Upper lobe of left lung (tissue), 6 donors: ENCODE data around the gene HLA-DQB2. TPM values are rescaled to one million over a fixed set of nuclear protein-coding genes. Genes with fewer than 3 reads are reported as not detected.
"Not testable (repeated sequence)": the region's sequence is repeated elsewhere in the genome, so short reads cannot be mapped to it uniquely, and the experiment has no call there.

Experiments used
- ATAC-seq, 2 donors: fragments of 200-7000 bp; cut with Tn5 transposase; one replicate each; pipeline ENCODE4 v1.9.1; 2022; ENCODE audit warnings: mild to moderate bottlenecking in 2 of 2, moderate library complexity in 2 of 2; ENCODE audit not compliant: low FRiP score in 2 of 2
- DNase-seq, 2 donors: peaks; one replicate each; pipeline ENCODE4 v3.0.0-alpha.2; 2019 to 2020
- H3K27ac ChIP-seq, 4 donors: fragments of 200-600 bp; sonication (generic); one replicate each; pipeline ENCODE4 v1.5.1; 2016 to 2019
- H3K27me3 ChIP-seq, 4 donors: fragments of 200-600 bp; sonication (generic); one replicate each; pipeline ENCODE4 v1.5.1; 2017 to 2019
- H3K36me3 ChIP-seq, 4 donors: fragments of 200-600 bp; sonication (generic); one replicate each; pipeline ENCODE4 v1.5.1; 2016 to 2019
- H3K4me1 ChIP-seq, 4 donors: fragments of 200-600 bp; sonication (generic); one replicate each; pipeline ENCODE4 v1.5.1; 2018 to 2019
- H3K4me3 ChIP-seq, 4 donors: fragments of 200-600 bp; sonication (generic); one replicate each; pipeline ENCODE4 v1.5.1; 2017 to 2019; ENCODE audit warnings: mild to moderate bottlenecking in 2 of 4, moderate library complexity in 1 of 4
- H3K9me3 ChIP-seq, 4 donors: fragments of 200-600 bp; sonication (generic); one replicate each; pipeline ENCODE4 v1.5.1; 2018 to 2019
- EP300 ChIP-seq, 4 donors: sonication (generic); formaldehyde crosslinking; IDR thresholded peaks; one replicate each; pipeline ENCODE4 v1.5.1; 2017; ENCODE audit warnings: antibody characterized with exemption in 4 of 4, control low read depth in 2 of 4
- POLR2A ChIP-seq, 4 donors: fragments of 450-650 bp; IDR thresholded peaks; one replicate each; pipeline ENCODE4 v1.5.1; 2016 to 2017; ENCODE audit warnings: antibody characterized with exemption in 4 of 4, mild to moderate bottlenecking in 2 of 4
- POLR2AphosphoS5 ChIP-seq, 2 donors: sonication (generic); formaldehyde crosslinking; IDR thresholded peaks; one replicate each; pipeline ENCODE4 v1.5.1; 2017; ENCODE audit warnings: antibody characterized with exemption in 2 of 2
- WGBS, 2 donors: methylation state at CpG; one replicate each; pipeline ENCODE4 v1.1.5; 2017 to 2018; 5-methylcytosine and 5-hydroxymethylcytosine counted together
- total RNA-seq, 6 donors: library from RNA; depleted of rRNA in 4 of 6; stranded (reverse); fragments of >200 nt in 4 of 6; gene quantifications; one replicate each; pipeline versions ENCODE4 v1.1.0 to v1.2.1, GENCODE V29; 2016 to 2021
- TF ChIP-seq, protein P1 (sequence below), 6 experiments: fragments of 450-650 bp in 4 of 6; fragments of 200-600 bp in 2 of 6; sonication (generic) in 2 of 6; IDR thresholded peaks; one replicate each; pipeline ENCODE4 v1.5.1; 2016 to 2019; ENCODE audit warnings: antibody characterized with exemption in 6 of 6
- donor health status: DM: no; HTN: no; CAD: no; lungs with moderate emphysema.
- donor health status: DM: no; HTN: yes; CAD: no; lungs with severe emphysema.

The HLA-DQB2 gene
- total RNA-seq, 6 donors from 2014 or later = 1.6 to 86.9 (median 16.5) TPM; not detected in 1

DNA sequence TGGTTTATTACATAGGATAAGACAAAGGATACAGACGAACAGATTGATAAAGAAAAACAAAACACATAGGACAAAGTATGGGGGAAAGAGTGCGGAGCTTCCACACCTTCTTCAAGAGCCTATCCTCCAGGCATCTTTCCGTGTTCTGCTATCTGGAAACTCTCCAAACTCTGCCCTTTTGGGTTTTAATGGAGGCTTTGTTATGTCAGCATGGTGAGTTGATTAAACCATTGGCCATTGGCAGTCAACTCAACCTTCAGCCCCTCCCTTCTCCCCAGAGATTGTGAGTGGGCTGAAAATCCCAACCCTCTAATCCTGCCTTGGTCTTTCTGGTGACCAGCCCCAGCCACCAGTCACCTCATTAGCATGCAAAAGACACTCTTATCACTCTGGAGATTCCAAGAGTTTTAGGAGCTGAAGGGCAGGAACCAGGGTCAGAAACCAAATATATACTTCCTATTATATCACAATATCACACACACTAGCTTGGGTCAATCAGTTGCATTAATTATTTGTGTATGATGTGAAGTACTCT lies 29.6 kb upstream of the HLA-DQB2 start:
- DNase-seq (no peak), ATAC-seq (no peak)
- Histone ChIP-seq H3K4me3 (no peak overlapping the region), H3K36me3 (no peaks in the 10 kb centered on the region), H3K27me3 (no peaks in the 10 kb centered on the region), H3K27ac (no peak overlapping the region), H3K9me3 (no peaks in the 10 kb centered on the region), H3K4me1 (peaks cover 0 to 12% (median 6%) of the 10 kb centered on the region in 4 donors)
- WGBS, 2 donors = 51 to 75% methylated on average over 3 of the region's 3 CpGs
- TF ChIP-seq POLR2AphosphoS5 (IDR thresholded peaks at IDR 0.05) = no peak
- TF ChIP-seq POLR2A (IDR thresholded peaks at IDR 0.05) = no peak
- TF ChIP-seq EP300 (IDR thresholded peaks at IDR 0.05) = no peak
- TF ChIP-seq, protein P1, sequence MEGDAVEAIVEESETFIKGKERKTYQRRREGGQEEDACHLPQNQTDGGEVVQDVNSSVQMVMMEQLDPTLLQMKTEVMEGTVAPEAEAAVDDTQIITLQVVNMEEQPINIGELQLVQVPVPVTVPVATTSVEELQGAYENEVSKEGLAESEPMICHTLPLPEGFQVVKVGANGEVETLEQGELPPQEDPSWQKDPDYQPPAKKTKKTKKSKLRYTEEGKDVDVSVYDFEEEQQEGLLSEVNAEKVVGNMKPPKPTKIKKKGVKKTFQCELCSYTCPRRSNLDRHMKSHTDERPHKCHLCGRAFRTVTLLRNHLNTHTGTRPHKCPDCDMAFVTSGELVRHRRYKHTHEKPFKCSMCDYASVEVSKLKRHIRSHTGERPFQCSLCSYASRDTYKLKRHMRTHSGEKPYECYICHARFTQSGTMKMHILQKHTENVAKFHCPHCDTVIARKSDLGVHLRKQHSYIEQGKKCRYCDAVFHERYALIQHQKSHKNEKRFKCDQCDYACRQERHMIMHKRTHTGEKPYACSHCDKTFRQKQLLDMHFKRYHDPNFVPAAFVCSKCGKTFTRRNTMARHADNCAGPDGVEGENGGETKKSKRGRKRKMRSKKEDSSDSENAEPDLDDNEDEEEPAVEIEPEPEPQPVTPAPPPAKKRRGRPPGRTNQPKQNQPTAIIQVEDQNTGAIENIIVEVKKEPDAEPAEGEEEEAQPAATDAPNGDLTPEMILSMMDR (IDR thresholded peaks at IDR 0.05) = no peak

DNA sequence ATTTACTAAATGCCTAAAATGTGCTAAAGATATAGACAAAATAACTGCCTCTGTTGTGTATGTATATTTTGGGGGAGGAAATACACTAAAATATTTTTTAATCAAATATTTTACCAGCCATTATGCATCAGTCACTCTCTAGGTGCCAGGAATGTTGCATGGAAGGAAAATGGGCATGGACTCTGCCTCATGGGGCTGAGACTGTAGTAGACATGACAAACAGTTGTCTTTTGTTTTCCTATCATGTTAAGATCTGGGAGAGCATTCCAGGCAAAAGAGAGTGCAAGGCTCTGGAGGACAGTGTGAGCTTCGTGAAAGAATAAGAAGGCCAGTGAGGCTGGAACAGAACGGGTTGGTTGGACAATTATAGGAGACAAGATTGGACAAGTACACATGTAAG lies 27.0 kb upstream of the HLA-DQB2 start:
- H3K9me3 ChIP-seq = no peaks in the 10 kb centered on the region
- H3K4me1 ChIP-seq = no peaks in the 10 kb centered on the region
- 69 to 82% methylated on average over 2 of the region's 2 CpGs for WGBS, 2 donors
- H3K36me3 ChIP-seq = no peaks in the 10 kb centered on the region
- no peak for DNase-seq
- no peaks in the 10 kb centered on the region for H3K27me3 ChIP-seq
- TF ChIP-seq EP300 (IDR thresholded peaks at IDR 0.05) = no peak
- TF ChIP-seq POLR2A (IDR thresholded peaks at IDR 0.05) = no peak
- TF ChIP-seq, protein P1 (IDR thresholded peaks at IDR 0.05) = no peak
- TF ChIP-seq POLR2AphosphoS5 (IDR thresholded peaks at IDR 0.05) = no peak
- no peak overlapping the region for H3K27ac ChIP-seq
- H3K4me3 ChIP-seq = no peak overlapping the region
- no peak for ATAC-seq

DNA sequence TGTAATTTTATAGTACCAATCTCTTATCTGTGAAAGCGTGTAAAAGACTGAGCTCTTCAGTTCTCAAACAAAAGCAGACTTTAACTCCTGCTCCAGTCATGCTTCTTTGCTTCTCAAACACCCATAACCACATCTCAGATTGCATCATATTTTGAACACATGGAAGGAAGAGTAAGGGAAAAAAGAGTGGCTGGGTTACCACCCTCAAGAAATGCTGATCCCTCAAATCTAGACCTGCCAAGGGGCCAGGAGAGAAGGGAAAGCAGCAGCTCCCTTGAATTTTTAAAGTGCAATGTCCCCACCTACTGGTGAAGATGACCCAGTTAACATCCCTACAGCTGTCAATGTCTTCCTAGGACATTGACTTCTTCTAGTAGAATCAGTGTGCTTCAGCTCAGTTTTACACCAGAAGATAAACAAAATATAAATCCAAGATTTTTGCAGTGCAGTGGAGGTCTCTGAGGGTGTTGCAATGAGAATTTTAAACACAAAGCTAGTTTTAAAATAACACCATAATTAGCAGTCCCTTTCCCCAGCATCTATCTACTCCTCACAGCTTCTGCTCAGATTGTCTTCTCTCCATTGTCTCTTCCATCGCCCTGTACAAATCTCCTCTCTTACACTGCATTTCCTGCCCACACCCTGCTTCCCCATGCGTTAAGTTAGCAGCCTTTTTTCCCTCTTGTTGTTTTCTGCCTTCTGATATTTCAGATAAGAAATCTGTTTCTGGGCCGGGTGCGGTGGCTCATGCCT lies 22.6 kb upstream of the HLA-DQB2 start:
- ATAC-seq (peak; percentile 84 to 91), DNase-seq (peak in 1 of 2 donors; percentile 58)
- TF ChIP-seq, protein P1 (IDR thresholded peaks at IDR 0.05) = peak; percentile 34 to 75 (median 60)
- TF ChIP-seq POLR2A (IDR thresholded peaks at IDR 0.05) = no peak
- Histone ChIP-seq H3K27me3 (no peaks in the 10 kb centered on the region), H3K9me3 (no peaks in the 10 kb centered on the region), H3K4me1 (no peaks in the 10 kb centered on the region), H3K4me3 (no peak overlapping the region), H3K36me3 (no peaks in the 10 kb centered on the region), H3K27ac (no peak overlapping the region)
- 31 to 40% methylated on average over 5 of the region's 5 CpGs for WGBS, 2 donors

DNA sequence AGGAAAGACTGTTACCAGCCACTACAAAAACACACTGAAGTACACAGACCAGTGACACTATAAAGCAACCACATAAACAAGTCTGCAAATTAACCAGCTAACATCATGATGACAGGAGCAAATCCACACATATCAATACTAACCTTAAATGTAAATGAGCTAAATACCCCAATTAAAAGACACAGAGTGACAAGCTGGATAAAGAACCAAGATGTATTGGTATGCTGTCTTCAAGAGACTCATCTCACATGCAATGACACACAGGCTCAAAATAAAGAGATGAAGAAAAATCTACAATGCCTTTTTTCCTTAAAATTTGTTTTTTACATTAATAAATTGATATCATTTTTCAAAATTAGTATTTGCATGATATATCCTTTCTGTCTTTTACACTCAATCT lies 19.6 kb upstream of the HLA-DQB2 start:
- not testable (repeated sequence) for H3K9me3 ChIP-seq, ATAC-seq, DNase-seq, H3K4me3 ChIP-seq, H3K27me3 ChIP-seq, H3K4me1 ChIP-seq, H3K27ac ChIP-seq, H3K36me3 ChIP-seq

DNA sequence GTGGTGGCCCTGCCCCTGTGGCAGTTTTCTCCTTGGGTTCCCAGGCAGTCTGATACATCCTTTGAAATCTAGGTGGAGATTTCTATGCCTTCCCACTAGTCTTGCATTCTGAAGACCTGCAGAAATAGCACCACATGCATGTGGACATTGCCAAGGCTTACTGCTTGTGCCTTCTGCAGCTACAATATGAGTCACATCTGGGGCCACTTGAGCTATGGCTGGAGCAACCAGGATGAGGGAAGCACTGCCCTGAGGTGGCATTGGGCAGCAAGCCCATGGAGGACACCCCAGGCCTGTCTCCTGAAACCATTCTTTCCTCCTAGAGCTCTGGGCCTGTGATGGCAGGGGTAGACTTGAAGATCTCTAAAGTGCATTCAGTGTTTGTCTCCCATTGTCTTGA lies 15.7 kb upstream of the HLA-DQB2 start:
- DNase-seq (peak in 1 of 2 donors; percentile 27), ATAC-seq (peak in 1 of 2 donors; percentile 57)
- Histone ChIP-seq H3K27me3 (no peaks in the 10 kb centered on the region), H3K9me3 (no peaks in the 10 kb centered on the region), H3K4me3 (no peak overlapping the region), H3K36me3 (no peaks in the 10 kb centered on the region), H3K4me1 (peaks cover 0 to 5% (median 0%) of the 10 kb centered on the region in 4 donors), H3K27ac (no peak overlapping the region)
- TF ChIP-seq POLR2AphosphoS5 (IDR thresholded peaks at IDR 0.05) = no peak
- TF ChIP-seq, protein P1 (IDR thresholded peaks at IDR 0.05) = no peak
- TF ChIP-seq EP300 (IDR thresholded peaks at IDR 0.05) = no peak
- no peak for TF ChIP-seq POLR2A (IDR thresholded peaks at IDR 0.05)
